Epidermal melanocyte (primary cell): ENCODE measurements around the gene DEGS2.
A peak's percentile ranks its signal among the peaks of the same experiment; 100 is the strongest.

Experiments
- DNase-seq: peaks from one replicate; pipeline ENCODE4 v3.0.0; 2011; ENCODE audit warnings: low spot score; ENCODE audit not compliant: insufficient read length

Gene DEGS2

GRCh38 chr14:100132903-100133510, 26.4 kb downstream of the DEGS2 start:
- no peak for DNase-seq

- no peak for DNase-seq
These were observed 27.1 kb downstream of the DEGS2 start for GRCh38 chr14:100132161-100132902.

- no peak for DNase-seq
These were observed 28.3 kb downstream of the DEGS2 start for GRCh38 chr14:100131181-100131580.

GRCh38 chr14:100130521-100130920, 28.9 kb downstream of the DEGS2 start:
- DNase-seq = no peak

GRCh38 chr14:100129161-100129589, 30.3 kb downstream of the DEGS2 start:
- peak; percentile 23 for DNase-seq

- no peak for DNase-seq
These were observed 30.8 kb downstream of the DEGS2 start for GRCh38 chr14:100128688-100129087.

- DNase-seq = no peak
These were observed 31.5 kb downstream of the DEGS2 start for GRCh38 chr14:100127853-100128455.

GRCh38 chr14:100126401-100126800, 33.0 kb downstream of the DEGS2 start:
- DNase-seq = no peak

GRCh38 chr14:100124551-100125088, 34.8 kb downstream of the DEGS2 start:
- DNase-seq = no peak

GRCh38 chr14:100123618-100124017, 35.8 kb downstream of the DEGS2 start:
- DNase-seq = no peak

GRCh38 chr14:100122481-100123223, 36.8 kb downstream of the DEGS2 start:
- no peak for DNase-seq

GRCh38 chr14:100121643-100122480, 37.6 kb downstream of the DEGS2 start:
- DNase-seq = no peak

- DNase-seq = no peak
These were observed 38.7 kb downstream of the DEGS2 start for GRCh38 chr14:100120522-100121269.

- no peak for DNase-seq
These were observed 40.2 kb downstream of the DEGS2 start for GRCh38 chr14:100119251-100119650.

- DNase-seq = no peak
These were observed 40.9 kb downstream of the DEGS2 start for GRCh38 chr14:100118396-100119011.

GRCh38 chr14:100117633-100118395, 41.6 kb downstream of the DEGS2 start:
- no peak for DNase-seq

GRCh38 chr14:100117026-100117425, 42.4 kb downstream of the DEGS2 start:
- DNase-seq = no peak

GRCh38 chr14:100116134-100116533, 43.3 kb downstream of the DEGS2 start:
- no peak for DNase-seq

GRCh38 chr14:100115726-100116125, 43.7 kb downstream of the DEGS2 start:
- DNase-seq = no peak
